Measurements from ENCODE around the gene EPB41L5.
A peak's percentile ranks its signal among the peaks of the same experiment; 100 is the strongest.

EPB41L5 gene

GRCh38 chr2:120012363-120012762, 514 bp upstream of the EPB41L5 start:
- H4K20me1 ChIP-seq (ENCODE audit: insufficient read depth, low read length): no peaks in the 10 kb centered on the region
- peaks cover 24% of the 10 kb centered on the region for H3F3A ChIP-seq (ENCODE audit: insufficient read depth, low read length)
- TF ChIP-seq EZH2phosphoT487 (IDR thresholded peaks at IDR 0.05; ENCODE audit: low read length) (no peak), CTCF (IDR thresholded peaks at IDR 0.05; ENCODE audit: low read length) (no peak), EZH2 (optimal IDR thresholded peaks at IDR 0.05; ENCODE audit: low read depth, low read length) (no peak)
- no peaks in the 10 kb centered on the region for H3K9me3 ChIP-seq (replicated peaks; ENCODE audit: insufficient read depth, low read length)
- no peaks in the 10 kb centered on the region for H3K9me2 ChIP-seq (replicated peaks; ENCODE audit: insufficient read depth, low read length)
- peak overlapping the region; percentile 88 for H3K4me2 ChIP-seq (ENCODE audit: low read depth, low read length)
- H2AFZ ChIP-seq (ENCODE audit: low read length): peak overlapping the region; percentile 42; the same call in 1 of the 2 replicates
- peaks cover 16% of the 10 kb centered on the region for H3K4me1 ChIP-seq (ENCODE audit: low read length)
- DNase-seq: no peak
- H3K27ac ChIP-seq (ENCODE audit: low read length): peak overlapping the region; percentile 44; the same call in 1 of the 2 replicates
- peak overlapping the region; percentile 70; the same call in 1 of the 2 replicates for H3K9ac ChIP-seq (ENCODE audit: low read length)
- H3K79me2 ChIP-seq (ENCODE audit: low read length): peaks cover 13% of the 10 kb centered on the region
- no peaks in the 10 kb centered on the region for H3K27me3 ChIP-seq (replicated peaks; ENCODE audit: insufficient read depth, low read length)
- H3K4me3 ChIP-seq (ENCODE audit: low read length): peak overlapping the region; percentile 84
- no peaks in the 10 kb centered on the region for H3K36me3 ChIP-seq (replicated peaks; ENCODE audit: insufficient read depth, low read length)

- Histone ChIP-seq H3K4me3 (ENCODE audit: low read length) (peak overlapping the region; percentile 84), H3K9ac (ENCODE audit: low read length) (peak overlapping the region; percentile 70), H2AFZ (ENCODE audit: low read length) (peak overlapping the region; percentile 91), H3K27ac (ENCODE audit: low read length) (no peak overlapping the region), H3K9me2 (replicated peaks; ENCODE audit: insufficient read depth, low read length) (no peaks in the 10 kb centered on the region), H4K20me1 (ENCODE audit: insufficient read depth, low read length) (no peaks in the 10 kb centered on the region), H3K79me2 (ENCODE audit: low read length) (peaks cover 13% of the 10 kb centered on the region), H3K27me3 (replicated peaks; ENCODE audit: insufficient read depth, low read length) (no peaks in the 10 kb centered on the region), H3K4me1 (ENCODE audit: low read length) (peaks cover 16% of the 10 kb centered on the region), H3K36me3 (replicated peaks; ENCODE audit: insufficient read depth, low read length) (no peaks in the 10 kb centered on the region), H3K4me2 (ENCODE audit: low read depth, low read length) (peak overlapping the region; percentile 88), H3K9me3 (replicated peaks; ENCODE audit: insufficient read depth, low read length) (no peaks in the 10 kb centered on the region), H3F3A (ENCODE audit: insufficient read depth, low read length) (peaks cover 19% of the 10 kb centered on the region)
- TF ChIP-seq EZH2 (optimal IDR thresholded peaks at IDR 0.05; ENCODE audit: low read depth, low read length) (no peak), CTCF (IDR thresholded peaks at IDR 0.05; ENCODE audit: low read length) (no peak), EZH2phosphoT487 (IDR thresholded peaks at IDR 0.05; ENCODE audit: low read length) (no peak)
- no peak for DNase-seq
Measured at GRCh38 chr2:120013597-120014223, 833 bp downstream of the EPB41L5 start.

GRCh38 chr2:120014226-120014980, 1.5 kb downstream of the EPB41L5 start:
- Histone ChIP-seq H3K27me3 (replicated peaks; ENCODE audit: insufficient read depth, low read length) (no peaks in the 10 kb centered on the region), H3K4me1 (ENCODE audit: low read length) (peaks cover 16% of the 10 kb centered on the region), H3K4me3 (ENCODE audit: low read length) (peak overlapping the region; percentile 84; the same call in 1 of the 2 replicates), H2AFZ (ENCODE audit: low read length) (no peak overlapping the region), H3K9me3 (replicated peaks; ENCODE audit: insufficient read depth, low read length) (no peaks in the 10 kb centered on the region), H3K9me2 (replicated peaks; ENCODE audit: insufficient read depth, low read length) (no peaks in the 10 kb centered on the region), H3K79me2 (ENCODE audit: low read length) (peaks cover 13% of the 10 kb centered on the region), H3K27ac (ENCODE audit: low read length) (no peak overlapping the region), H3F3A (ENCODE audit: insufficient read depth, low read length) (peaks cover 19% of the 10 kb centered on the region), H3K36me3 (replicated peaks; ENCODE audit: insufficient read depth, low read length) (no peaks in the 10 kb centered on the region), H4K20me1 (ENCODE audit: insufficient read depth, low read length) (no peaks in the 10 kb centered on the region), H3K9ac (ENCODE audit: low read length) (no peak overlapping the region), H3K4me2 (ENCODE audit: low read depth, low read length) (peak overlapping the region; percentile 88)
- no peak for TF ChIP-seq CTCF (IDR thresholded peaks at IDR 0.05; ENCODE audit: low read length)
- TF ChIP-seq EZH2 (optimal IDR thresholded peaks at IDR 0.05; ENCODE audit: low read depth, low read length): no peak
- TF ChIP-seq EZH2phosphoT487 (IDR thresholded peaks at IDR 0.05; ENCODE audit: low read length): no peak
- DNase-seq: no peak
